ENCODE data around the gene SASH3.

SASH3 gene

DNA sequence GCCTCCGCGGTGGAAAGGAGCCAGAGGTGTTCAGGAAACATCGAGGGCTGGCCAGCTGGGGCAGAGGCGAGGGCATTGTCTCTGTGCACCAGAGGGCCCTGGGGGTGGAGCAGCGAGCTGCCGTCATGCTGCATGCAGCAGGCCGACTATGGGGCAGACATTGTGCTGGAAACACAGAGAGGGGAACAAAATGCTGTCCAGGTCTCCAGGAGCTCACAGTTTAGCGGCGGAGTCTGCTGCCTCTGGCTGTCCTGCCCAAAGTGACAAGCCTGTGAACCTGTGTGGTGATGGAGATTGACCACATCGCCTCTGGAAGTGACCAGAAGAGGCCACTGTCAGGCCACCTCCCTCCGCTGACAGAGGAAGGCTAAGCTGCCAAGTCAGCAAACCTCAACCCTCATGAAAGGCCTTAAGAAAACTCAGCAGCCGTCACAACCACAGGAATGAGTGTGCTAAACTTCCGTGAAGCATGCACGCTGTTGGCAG, 20.1 kb upstream of the SASH3 start:
- peak; percentile 71 for DNase-seq

GRCh38 chrX:129760155-129760554, 19.6 kb upstream of the SASH3 start:
- DNase-seq = no peak

GRCh38 chrX:129760981-129761380, 18.8 kb upstream of the SASH3 start:
- no peak for DNase-seq

GRCh38 chrX:129761596-129761995, 18.2 kb upstream of the SASH3 start:
- DNase-seq = no peak

GRCh38 chrX:129762448-129762847, 17.3 kb upstream of the SASH3 start:
- DNase-seq = peak; percentile 34

- no peak for DNase-seq
Measured at GRCh38 chrX:129763666-129764065, 16.1 kb upstream of the SASH3 start.

DNA sequence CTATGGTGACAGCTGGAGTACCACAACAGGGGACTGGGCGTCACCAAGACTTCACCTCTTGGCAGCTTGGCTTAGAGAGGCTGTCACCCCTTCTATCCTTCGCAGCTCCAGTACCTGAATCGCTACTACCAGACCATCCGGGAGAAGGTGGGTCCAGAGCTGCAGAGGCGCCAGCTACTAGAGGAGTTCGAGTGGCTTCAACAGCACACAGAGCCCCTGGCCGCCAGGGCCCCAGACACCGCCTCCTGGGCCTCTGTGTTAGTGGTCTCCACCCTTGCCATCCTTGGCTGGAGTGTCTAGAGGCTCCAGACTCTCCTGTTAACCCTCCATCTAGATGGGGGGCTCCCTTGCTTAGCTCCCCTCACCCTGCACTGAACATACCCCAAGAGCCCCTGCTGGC, 11.6 kb upstream of the SASH3 start:
- DNase-seq = no peak

DNA sequence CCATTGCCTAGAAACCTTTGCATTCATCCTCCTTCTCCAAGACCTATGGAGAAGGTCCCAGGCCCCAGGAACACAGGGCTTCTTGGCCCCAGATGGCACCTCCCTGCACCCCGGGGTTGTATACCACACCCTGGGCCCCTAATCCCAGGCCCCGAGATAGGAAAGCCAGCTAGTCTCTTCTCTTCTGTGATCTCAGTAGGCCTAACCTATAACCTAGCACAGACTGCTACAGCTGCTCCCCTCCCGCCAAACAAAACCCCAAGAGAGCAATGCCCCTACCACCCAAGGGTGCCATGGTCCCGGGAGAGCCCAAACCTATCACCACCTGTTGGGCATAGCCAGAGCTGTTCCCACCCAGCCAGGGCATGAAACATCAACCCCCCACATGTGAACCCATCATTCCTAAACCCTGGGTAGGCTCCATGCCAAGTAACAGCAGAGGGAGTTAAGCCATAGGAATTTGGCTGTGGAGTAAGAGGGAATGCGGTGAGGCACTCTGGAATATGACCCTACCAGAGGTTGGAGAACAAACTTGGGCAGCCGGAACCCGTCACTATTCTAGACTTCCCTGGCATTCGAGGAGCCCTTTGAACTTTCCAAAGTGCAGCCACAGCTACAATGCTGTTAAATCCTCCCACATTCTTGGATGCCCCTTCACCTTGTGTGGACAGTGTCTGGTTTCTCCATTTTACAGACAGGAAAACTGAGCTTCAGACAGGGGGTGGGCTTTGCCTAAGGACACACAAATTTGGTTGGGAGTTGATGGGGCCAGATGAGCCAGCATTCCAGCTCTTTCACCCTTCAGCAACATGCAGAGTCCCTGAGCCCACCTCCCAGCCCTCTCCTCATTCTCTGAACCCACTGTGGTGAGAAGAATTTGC, 10.9 kb upstream of the SASH3 start:
- peak; percentile 65 for DNase-seq

GRCh38 chrX:129769467-129770154, 10.1 kb upstream of the SASH3 start:
- no peak for DNase-seq

- no peak for DNase-seq
Measured at GRCh38 chrX:129771266-129771995, 8.3 kb upstream of the SASH3 start.

- no peak for DNase-seq
Measured at GRCh38 chrX:129772796-129773431, 6.8 kb upstream of the SASH3 start.

GRCh38 chrX:129773649-129774458, 5.9 kb upstream of the SASH3 start:
- DNase-seq = no peak

DNA sequence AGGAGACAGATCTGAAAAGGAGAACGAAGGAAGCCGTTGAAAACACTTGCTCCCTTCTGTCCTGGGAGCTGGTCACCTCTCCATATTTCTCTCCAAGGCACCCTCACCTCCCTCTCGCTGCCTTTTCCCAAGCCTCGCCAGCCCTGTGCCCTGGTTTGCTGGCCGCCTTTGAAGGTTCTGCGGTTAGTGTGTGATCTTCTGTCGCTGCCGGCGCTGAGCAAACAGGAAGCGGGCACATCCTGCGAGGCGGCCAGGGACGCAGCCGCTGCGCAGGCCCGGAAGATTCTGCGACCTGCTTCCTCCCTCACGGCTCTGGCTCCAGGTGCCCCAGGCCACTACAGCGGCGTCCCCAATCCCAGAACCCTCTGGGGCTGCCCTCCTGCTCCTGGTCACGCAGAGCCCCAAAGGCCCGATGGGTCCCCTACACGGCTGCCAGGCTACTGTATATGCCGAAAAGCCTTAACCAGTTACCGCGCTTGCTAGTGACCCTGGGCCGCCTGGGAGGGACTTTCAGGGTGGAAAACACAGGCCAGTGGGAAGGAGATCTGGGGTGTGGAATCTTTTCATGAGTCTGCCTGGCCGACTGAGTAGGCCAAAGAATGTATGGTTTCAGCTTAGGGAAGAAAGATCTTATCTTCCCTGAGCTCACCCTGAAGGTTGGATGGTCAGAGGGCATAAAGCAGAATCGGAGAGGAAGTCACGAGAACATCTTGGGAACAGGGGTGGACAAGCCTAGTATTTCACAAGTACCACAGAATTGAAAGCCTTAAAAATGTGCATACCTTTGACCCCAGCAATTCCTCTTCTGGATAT, 2.3 kb upstream of the SASH3 start:
- DNase-seq = no peak

DNA sequence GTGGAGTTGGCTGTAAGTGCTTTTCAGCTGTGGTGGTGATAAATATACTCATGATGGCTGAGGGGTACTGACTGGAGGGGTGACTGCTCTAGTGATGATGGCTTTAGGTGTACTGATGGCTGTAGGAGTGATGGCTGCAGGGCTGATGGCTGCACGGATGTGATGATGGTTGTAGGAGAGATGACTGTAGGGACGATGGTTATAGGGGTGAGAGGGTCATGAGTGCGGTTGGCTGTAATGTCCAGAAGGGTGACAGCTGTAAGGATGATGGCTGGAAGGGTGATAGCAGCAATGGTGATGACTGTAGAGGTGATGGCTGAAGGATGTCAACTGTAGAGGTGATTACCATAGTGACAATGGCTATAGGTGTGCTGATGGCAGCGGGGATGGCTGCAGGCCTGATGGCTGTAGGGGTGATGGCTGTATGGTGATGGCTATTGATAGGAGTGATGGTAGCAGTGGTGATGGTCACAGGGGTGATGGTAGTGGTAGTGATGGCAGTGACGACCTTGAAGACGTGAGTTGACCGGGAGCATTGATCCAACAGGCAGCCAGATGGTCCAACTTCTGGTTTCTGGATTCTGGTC, 570 bp upstream of the SASH3 start:
- DNase-seq = no peak

- DNase-seq = no peak
Measured at GRCh38 chrX:129780441-129781105, 824 bp downstream of the SASH3 start.

GRCh38 chrX:129781134-129781672, 1.5 kb downstream of the SASH3 start:
- peak; percentile 9 for DNase-seq

DNA sequence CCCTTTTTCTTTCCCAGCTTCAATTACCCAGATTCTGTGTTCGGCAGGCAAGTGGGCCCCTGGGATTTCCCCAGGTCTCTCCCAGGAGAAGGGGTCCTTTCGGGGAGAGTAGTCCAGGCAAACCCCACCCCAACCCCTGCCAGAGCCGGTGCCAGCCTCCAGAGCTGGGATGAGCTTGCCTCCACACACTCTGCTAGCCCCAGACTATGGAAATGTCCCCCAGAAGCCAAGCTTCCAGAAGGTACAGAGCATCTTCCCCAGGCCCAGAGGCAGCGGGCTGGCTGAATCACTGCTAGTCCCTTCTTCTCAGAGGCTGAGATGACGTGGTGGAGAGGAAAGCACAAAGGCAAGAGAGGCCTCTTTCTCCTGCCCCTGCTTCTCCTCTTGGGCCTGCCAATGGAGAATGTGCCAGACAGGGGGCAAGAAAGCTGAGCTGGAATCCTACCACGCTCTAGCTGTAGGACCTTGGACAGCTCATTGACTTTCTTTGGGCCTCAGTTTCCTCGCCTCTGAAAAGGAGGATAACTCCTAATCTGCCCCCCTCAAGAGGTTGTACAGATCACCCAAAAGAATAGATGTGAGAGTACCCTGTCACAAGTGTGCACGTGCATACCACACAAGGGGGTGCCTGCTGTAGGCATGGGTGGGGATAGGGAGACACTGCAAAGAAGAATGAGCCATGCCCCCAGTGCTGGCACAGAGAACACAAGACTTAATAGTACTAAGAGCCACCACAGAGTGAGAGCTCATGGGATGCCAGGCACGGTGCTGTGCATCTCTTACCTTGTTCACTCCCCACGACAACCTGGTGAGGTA, 2.1 kb downstream of the SASH3 start:
- no peak for DNase-seq

DNA sequence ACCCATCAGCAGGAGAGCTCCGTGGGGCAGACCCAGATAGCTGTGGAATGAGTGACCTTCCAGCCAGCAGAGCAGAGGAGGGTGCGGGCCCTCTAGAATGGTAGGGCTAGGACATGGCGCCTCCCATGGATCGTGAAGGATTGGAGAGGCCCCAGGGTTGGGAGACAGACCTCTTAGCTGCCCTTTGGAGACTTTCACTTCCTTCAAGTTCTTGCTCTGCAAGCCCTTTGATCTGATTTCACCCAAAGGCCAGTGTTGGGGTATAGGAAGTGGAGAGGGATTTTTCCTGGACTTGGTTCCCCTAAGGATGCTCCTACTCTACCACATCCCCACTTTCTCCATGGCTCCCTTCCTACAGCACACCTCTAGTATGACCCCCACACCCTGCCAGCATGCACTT, 3.0 kb downstream of the SASH3 start:
- no peak for DNase-seq

GRCh38 chrX:129783291-129783713, 3.6 kb downstream of the SASH3 start:
- no peak for DNase-seq

All from fibroblast of skin of scalp (primary cell).